Fibroblast of pulmonary artery (primary cell): Measurements from ENCODE around the gene AGO1.
A peak's percentile ranks its signal among the peaks of the same experiment; 100 is the strongest.
"Not testable (repeated sequence)": the region's sequence is repeated elsewhere in the genome, so short reads cannot be mapped to it uniquely, and the experiment has no call there.

Experiments used
- DNase-seq: peaks from one replicate; pipeline ENCODE4 v3.0.0-alpha.2; 2010; ENCODE audit warnings: low read depth
- H3K4me3 ChIP-seq: replicated peaks from 2 replicates; pipeline ENCODE4 v1.5.1; 2011; ENCODE audit warnings: low read depth, mild to moderate bottlenecking, control low read depth, low read length, moderate library complexity
- CTCF ChIP-seq: IDR thresholded peaks from 2 replicates; pipeline ENCODE4 v1.5.1; 2011; ENCODE audit warnings: mild to moderate bottlenecking, control low read depth, low read length, inconsistent platforms; ENCODE audit errors: missing control alignments

The AGO1 gene

GRCh38 chr1:35936838-35937237 is 53.8 kb downstream of the AGO1 start:
- H3K4me3 ChIP-seq: no peak overlapping the region
- DNase-seq: peak; percentile 56
- TF ChIP-seq CTCF: no peak

GRCh38 chr1:35939484-35939883 is 56.5 kb downstream of the AGO1 start:
- H3K4me3 ChIP-seq: no peak overlapping the region
- no peak for DNase-seq

GRCh38 chr1:35945327-35945726 is 62.3 kb downstream of the AGO1 start:
- no peak for DNase-seq
- no peak overlapping the region for H3K4me3 ChIP-seq
- TF ChIP-seq CTCF: no peak

More at GRCh38 chr1:35939484-35939883, 56.5 kb downstream of the AGO1 start:
- TF ChIP-seq CTCF: no peak

GRCh38 chr1:35947547-35947946 is 64.5 kb downstream of the AGO1 start:
- no peak for TF ChIP-seq CTCF
- DNase-seq: no peak
- no peak overlapping the region for H3K4me3 ChIP-seq

- no peak for TF ChIP-seq CTCF
- H3K4me3 ChIP-seq: no peak overlapping the region
- DNase-seq: no peak
These were observed 75.5 kb downstream of the AGO1 start for GRCh38 chr1:35958558-35958957.

GRCh38 chr1:35959304-35959703 is 76.3 kb downstream of the AGO1 start:
- no peak for TF ChIP-seq CTCF
- H3K4me3 ChIP-seq: no peak overlapping the region
- DNase-seq: no peak

- no peak for DNase-seq
- no peak overlapping the region for H3K4me3 ChIP-seq
- TF ChIP-seq CTCF: no peak
These were observed 79.9 kb downstream of the AGO1 start for GRCh38 chr1:35962952-35963351.

GRCh38 chr1:35964277-35964676 is 81.3 kb downstream of the AGO1 start:
- H3K4me3 ChIP-seq, DNase-seq: not testable (repeated sequence)
